Pons (tissue), 1 donor: Measurements from ENCODE around the gene MAN1A1.
A peak's percentile ranks its signal among the peaks of the same experiment; 100 is the strongest.
"Not testable (repeated sequence)": the region's sequence is repeated elsewhere in the genome, so short reads cannot be mapped to it uniquely, and the experiment has no call there.

Experiments
- DNase-seq: peaks from one replicate; pipeline ENCODE4 v3.0.0-alpha.2; 2016; ENCODE audit warnings: low spot score

The MAN1A1 gene

GRCh38 chr6:119170447-119171087 is 179.0 kb downstream of the MAN1A1 start:
- DNase-seq: no peak

- no peak for DNase-seq
Measured at GRCh38 chr6:119170103-119170446, 179.5 kb downstream of the MAN1A1 start.

GRCh38 chr6:119169355-119169754 is 180.2 kb downstream of the MAN1A1 start:
- DNase-seq: not testable (repeated sequence)

GRCh38 chr6:119166024-119166784 is 183.4 kb downstream of the MAN1A1 start:
- no peak for DNase-seq

GRCh38 chr6:119163006-119163405 is 186.6 kb downstream of the MAN1A1 start:
- no peak for DNase-seq

GRCh38 chr6:119162134-119162775 is 187.3 kb downstream of the MAN1A1 start:
- no peak for DNase-seq

GRCh38 chr6:119161438-119161837 is 188.1 kb downstream of the MAN1A1 start:
- DNase-seq: no peak

GRCh38 chr6:119160911-119161310 is 188.7 kb downstream of the MAN1A1 start:
- no peak for DNase-seq

- DNase-seq: no peak
Measured at GRCh38 chr6:119158057-119158848, 191.3 kb downstream of the MAN1A1 start.

GRCh38 chr6:119157506-119157815 is 192.1 kb downstream of the MAN1A1 start:
- no peak for DNase-seq

- DNase-seq: no peak
Measured at GRCh38 chr6:119156757-119157505, 192.6 kb downstream of the MAN1A1 start.

GRCh38 chr6:119156082-119156481 is 193.5 kb downstream of the MAN1A1 start:
- not testable (repeated sequence) for DNase-seq

GRCh38 chr6:119152187-119152586 is 197.4 kb downstream of the MAN1A1 start:
- no peak for DNase-seq

GRCh38 chr6:119148825-119149525 is 200.6 kb downstream of the MAN1A1 start:
- no peak for DNase-seq

GRCh38 chr6:119148098-119148824 is 201.3 kb downstream of the MAN1A1 start:
- DNase-seq: peak; percentile 75

GRCh38 chr6:119147101-119148053 is 202.2 kb downstream of the MAN1A1 start:
- DNase-seq: peak; percentile 41

GRCh38 chr6:119145111-119145510 is 204.4 kb downstream of the MAN1A1 start:
- DNase-seq: no peak

- no peak for DNase-seq
Measured at GRCh38 chr6:119142637-119143036, 206.9 kb downstream of the MAN1A1 start.

GRCh38 chr6:119142041-119142440 is 207.5 kb downstream of the MAN1A1 start:
- no peak for DNase-seq
